ENCODE measurements around the gene LAMTOR2. TPM values are rescaled to one million over a fixed set of nuclear protein-coding genes. Genes with fewer than 3 reads are reported as not detected.

The LAMTOR2 gene
- total and polyA plus RNA-seq, 9 of the 15 experiments (the other 6 are each of a cell fraction or from before 2014, with no cell fraction given), result 39.0 to 161 (median 74.6) TPM

GRCh38 chr1:156106624-156107488 lies 52.3 kb downstream of the LAMTOR2 start (continued):
- TF ChIP-seq TFAP4 (CRISPR knock-in tag; IDR thresholded peaks at IDR 0.05; ENCODE audit: borderline replicate concordance) (peak; percentile 95), POLR2AphosphoS5 (IDR thresholded peaks at IDR 0.05; ENCODE audit: control insufficient read depth, insufficient read depth, low read depth, low read length) (peak; percentile 46; the same call in 1 of the 2 replicates), TEAD1 (CRISPR knock-in tag; IDR thresholded peaks at IDR 0.05) (no peak), BRD9 (IDR thresholded peaks at IDR 0.05; ENCODE audit: low read depth, partially characterized antibody) (no peak), DPF2 (IDR thresholded peaks at IDR 0.05) (peak; percentile 60), DNMT1 (IDR thresholded peaks at IDR 0.05) (no peak), SOX6 (IDR thresholded peaks at IDR 0.05) (0 out of 2 replicates have a peak, but pooled peaks have one; percentile 33), FOXM1 (IDR thresholded peaks at IDR 0.05; ENCODE audit: low read depth) (no peak), FOXM1 (CRISPR knock-in tag; IDR thresholded peaks at IDR 0.05; ENCODE audit: low read depth) (no peak), HDAC2 (IDR thresholded peaks at IDR 0.05) (peak; percentile 32), ZNF175 (CRISPR knock-in tag; IDR thresholded peaks at IDR 0.05; ENCODE audit: low read depth) (no peak), ZFP91 (CRISPR knock-in tag; IDR thresholded peaks at IDR 0.05) (no peak), TRIM24 (IDR thresholded peaks at IDR 0.05) (0 out of 4 replicates have a peak, but pooled peaks of 1 of the 2 experiments have one; percentile 22), TAF9B (IDR thresholded peaks at IDR 0.05; ENCODE audit: partially characterized antibody) (peak; percentile 83), DACH1 (IDR thresholded peaks at IDR 0.05; ENCODE audit: partially characterized antibody) (peak; percentile 89), ZNF316 (IDR thresholded peaks at IDR 0.05) (no peak), HDAC1 (IDR thresholded peaks at IDR 0.05) (peak in 1 of 2 experiments; percentile 69; a peak in 2 of 4 replicates), PRMT5 (CRISPR knock-in tag; IDR thresholded peaks at IDR 0.05) (no peak), BHLHE40 (IDR thresholded peaks at IDR 0.05; ENCODE audit: low read length) (0 out of 2 replicates have a peak, but pooled peaks have one; percentile 26), MXI1 (IDR thresholded peaks at IDR 0.05; ENCODE audit: low read depth, low read length) (0 out of 2 replicates have a peak, but pooled peaks have one; percentile 39), NR2C2 (CRISPR knock-in tag; IDR thresholded peaks at IDR 0.05) (no peak), NR2C2 (tag; IDR thresholded peaks at IDR 0.05) (0 out of 2 replicates have a peak, but pooled peaks have one; percentile 4), SMARCE1 (IDR thresholded peaks at IDR 0.05) (peak; percentile 46; the same call in 1 of the 2 replicates), SMARCA4 (IDR thresholded peaks at IDR 0.05) (peak; percentile 45; the same call in 1 of the 2 replicates)
- TF ChIP-seq, protein P1, sequence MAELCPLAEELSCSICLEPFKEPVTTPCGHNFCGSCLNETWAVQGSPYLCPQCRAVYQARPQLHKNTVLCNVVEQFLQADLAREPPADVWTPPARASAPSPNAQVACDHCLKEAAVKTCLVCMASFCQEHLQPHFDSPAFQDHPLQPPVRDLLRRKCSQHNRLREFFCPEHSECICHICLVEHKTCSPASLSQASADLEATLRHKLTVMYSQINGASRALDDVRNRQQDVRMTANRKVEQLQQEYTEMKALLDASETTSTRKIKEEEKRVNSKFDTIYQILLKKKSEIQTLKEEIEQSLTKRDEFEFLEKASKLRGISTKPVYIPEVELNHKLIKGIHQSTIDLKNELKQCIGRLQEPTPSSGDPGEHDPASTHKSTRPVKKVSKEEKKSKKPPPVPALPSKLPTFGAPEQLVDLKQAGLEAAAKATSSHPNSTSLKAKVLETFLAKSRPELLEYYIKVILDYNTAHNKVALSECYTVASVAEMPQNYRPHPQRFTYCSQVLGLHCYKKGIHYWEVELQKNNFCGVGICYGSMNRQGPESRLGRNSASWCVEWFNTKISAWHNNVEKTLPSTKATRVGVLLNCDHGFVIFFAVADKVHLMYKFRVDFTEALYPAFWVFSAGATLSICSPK (IDR thresholded peaks at IDR 0.05; ENCODE audit: borderline replicate concordance), result 0 out of 2 replicates have a peak, but pooled peaks have one; percentile 65
